BLaER1 (cell line): ENCODE results near the gene MSX2.

ENCODE experiments used
- H3K27ac ChIP-seq: shearing (Covaris generic); formaldehyde crosslinking; 2 replicates; pipeline ENCODE4 v1.8.1; 2022
- H3K27me3 ChIP-seq: shearing (Covaris generic); formaldehyde crosslinking; 2 replicates; pipeline ENCODE4 v1.8.1; 2022
- H3K36me3 ChIP-seq: shearing (Covaris generic); formaldehyde crosslinking; 2 replicates; pipeline ENCODE4 v1.8.1; 2022
- H3K4me1 ChIP-seq: shearing (Covaris generic); formaldehyde crosslinking; 2 replicates; pipeline ENCODE4 v1.8.1; 2022
- H3K4me2 ChIP-seq: shearing (Covaris generic); formaldehyde crosslinking; 2 replicates; pipeline ENCODE4 v1.8.1; 2022
- H3K4me3 ChIP-seq: shearing (Covaris generic); formaldehyde crosslinking; 2 replicates; pipeline ENCODE4 v1.8.1; 2022
- H3K9ac ChIP-seq: shearing (Covaris generic); formaldehyde crosslinking; 2 replicates; pipeline ENCODE4 v1.8.1; 2022
- H3K9me3 ChIP-seq: shearing (Covaris generic); formaldehyde crosslinking; 2 replicates; pipeline ENCODE4 v1.8.1; 2022
- H4K20me1 ChIP-seq: shearing (Covaris generic); formaldehyde crosslinking; 2 replicates; pipeline ENCODE4 v1.8.1; 2022
- Cebpa-rat ChIP-seq: shearing (Covaris generic); IDR thresholded peaks from 2 replicates; pipeline ENCODE4 v1.8.1; 2022

The MSX2 gene

DNA sequence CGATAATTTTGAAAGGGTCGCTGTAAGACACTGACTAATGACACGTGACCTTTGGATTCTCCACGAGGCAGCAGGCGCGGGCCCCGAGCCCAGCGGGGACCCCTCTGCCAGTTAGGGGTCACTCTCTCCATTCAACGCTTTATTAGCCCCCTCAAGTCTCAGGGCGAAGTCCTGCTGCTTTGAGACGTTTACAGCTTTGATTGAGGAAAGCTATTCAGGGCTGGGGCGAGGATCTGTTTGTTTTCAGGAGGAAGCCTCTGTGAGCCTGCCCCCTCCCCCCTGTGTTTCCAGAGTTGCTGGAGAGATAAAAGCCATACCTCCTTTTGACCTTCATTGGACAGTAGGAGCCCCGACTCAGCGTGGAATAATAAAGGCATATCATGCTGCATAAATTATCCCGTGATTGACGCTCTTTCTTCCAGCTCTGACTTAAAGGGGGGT is 31.4 kb upstream of the MSX2 start:
- H3K27me3 ChIP-seq = peaks cover 63% of the 10 kb centered on the region
- no peaks in the 10 kb centered on the region for H3K36me3 ChIP-seq
- H3K27ac ChIP-seq = no peak overlapping the region
- H3K4me2 ChIP-seq = no peak overlapping the region
- peaks cover 5% of the 10 kb centered on the region; the same call in 1 of the 2 replicates for H4K20me1 ChIP-seq
- H3K4me1 ChIP-seq = no peaks in the 10 kb centered on the region
- no peaks in the 10 kb centered on the region for H3K9me3 ChIP-seq
- no peak overlapping the region for H3K4me3 ChIP-seq
- no peak for TF ChIP-seq Cebpa-rat
- no peak overlapping the region for H3K9ac ChIP-seq

- no peak overlapping the region for H3K27ac ChIP-seq
- no peak for TF ChIP-seq Cebpa-rat
- H3K4me2 ChIP-seq = no peak overlapping the region
- peaks cover 5% of the 10 kb centered on the region; the same call in 1 of the 2 replicates for H4K20me1 ChIP-seq
- H3K9ac ChIP-seq = no peak overlapping the region
- H3K36me3 ChIP-seq = no peaks in the 10 kb centered on the region
- H3K27me3 ChIP-seq = peaks cover 55% of the 10 kb centered on the region
- no peaks in the 10 kb centered on the region for H3K9me3 ChIP-seq
- no peaks in the 10 kb centered on the region for H3K4me1 ChIP-seq
- no peak overlapping the region for H3K4me3 ChIP-seq
Observed at GRCh38 chr5:174693697-174694385, 30.5 kb upstream of the MSX2 start.

- Histone ChIP-seq H3K27me3 (peaks cover 51% of the 10 kb centered on the region), H3K36me3 (no peaks in the 10 kb centered on the region), H3K9ac (no peak overlapping the region), H4K20me1 (peaks cover 5% of the 10 kb centered on the region; the same call in 1 of the 2 replicates), H3K27ac (no peak overlapping the region), H3K4me2 (no peak overlapping the region), H3K4me1 (no peaks in the 10 kb centered on the region), H3K4me3 (no peak overlapping the region), H3K9me3 (no peaks in the 10 kb centered on the region)
- no peak for TF ChIP-seq Cebpa-rat
Observed at GRCh38 chr5:174694611-174695010, 29.8 kb upstream of the MSX2 start.

- no peaks in the 10 kb centered on the region for H3K9me3 ChIP-seq
- H3K27ac ChIP-seq = no peak overlapping the region
- no peak for TF ChIP-seq Cebpa-rat
- no peak overlapping the region for H3K4me2 ChIP-seq
- no peak overlapping the region for H3K4me3 ChIP-seq
- no peaks in the 10 kb centered on the region for H3K4me1 ChIP-seq
- H3K9ac ChIP-seq = no peak overlapping the region
- H3K36me3 ChIP-seq = no peaks in the 10 kb centered on the region
- H4K20me1 ChIP-seq = no peaks in the 10 kb centered on the region
- peaks cover 22% of the 10 kb centered on the region for H3K27me3 ChIP-seq
Observed at GRCh38 chr5:174698156-174698555, 26.2 kb upstream of the MSX2 start.

DNA sequence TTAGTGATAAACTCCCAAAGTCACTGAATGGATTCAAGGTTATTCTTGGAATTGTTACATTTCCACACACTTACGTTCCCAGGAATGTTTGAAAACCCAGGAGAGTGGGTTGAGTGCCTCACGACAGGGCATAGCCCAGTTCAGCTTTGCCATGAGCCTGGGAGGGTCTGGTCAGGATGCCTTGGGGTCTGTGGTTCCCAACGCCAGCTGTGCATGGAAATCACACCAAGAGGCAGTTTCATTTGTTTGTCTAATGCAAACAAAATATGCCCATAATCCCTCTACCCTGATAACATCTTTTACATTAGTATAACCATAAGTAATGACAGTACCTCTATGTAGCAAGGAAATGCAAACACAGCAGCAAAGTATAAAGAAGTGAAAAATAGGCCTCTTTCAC is 25.3 kb upstream of the MSX2 start:
- peaks cover 12% of the 10 kb centered on the region for H3K27me3 ChIP-seq
- no peaks in the 10 kb centered on the region for H3K4me1 ChIP-seq
- H3K27ac ChIP-seq = no peak overlapping the region
- H3K36me3 ChIP-seq = no peaks in the 10 kb centered on the region
- H4K20me1 ChIP-seq = no peaks in the 10 kb centered on the region
- no peak overlapping the region for H3K4me3 ChIP-seq
- no peak for TF ChIP-seq Cebpa-rat
- H3K9me3 ChIP-seq = no peaks in the 10 kb centered on the region
- H3K4me2 ChIP-seq = no peak overlapping the region
- no peak overlapping the region for H3K9ac ChIP-seq

DNA sequence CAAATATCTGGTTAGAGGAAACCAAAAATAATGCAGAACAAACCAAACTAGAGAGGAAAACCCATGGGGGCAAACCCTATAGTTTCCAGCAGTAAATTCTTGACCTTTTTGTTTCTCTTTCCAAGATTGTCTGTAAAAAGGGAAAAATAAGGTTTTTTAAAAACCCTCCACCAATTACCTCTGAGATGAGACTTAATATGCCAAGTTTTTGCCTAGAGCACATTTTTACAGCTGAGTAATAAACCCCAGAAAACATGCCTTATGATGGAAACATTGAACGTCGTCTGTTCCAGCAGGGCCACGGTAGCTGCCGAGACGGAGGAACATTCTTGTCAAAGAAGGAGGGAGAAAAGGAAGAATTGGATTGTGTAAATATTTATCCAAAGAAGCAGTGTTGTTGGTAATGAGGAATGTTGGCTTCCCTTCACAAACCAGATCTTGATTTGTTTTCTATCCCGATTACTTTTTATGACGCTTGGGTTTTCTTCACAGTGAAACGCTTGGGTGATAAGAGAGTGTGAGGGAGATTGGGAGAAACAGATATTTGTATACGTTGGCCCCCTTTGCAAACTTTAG is 17.3 kb upstream of the MSX2 start:
- Histone ChIP-seq H3K27me3 (no peaks in the 10 kb centered on the region), H3K4me2 (no peak overlapping the region), H3K4me3 (no peak overlapping the region), H3K9ac (no peak overlapping the region), H3K27ac (no peak overlapping the region), H4K20me1 (no peaks in the 10 kb centered on the region), H3K36me3 (no peaks in the 10 kb centered on the region), H3K9me3 (no peaks in the 10 kb centered on the region), H3K4me1 (no peaks in the 10 kb centered on the region)
- TF ChIP-seq Cebpa-rat = no peak

DNA sequence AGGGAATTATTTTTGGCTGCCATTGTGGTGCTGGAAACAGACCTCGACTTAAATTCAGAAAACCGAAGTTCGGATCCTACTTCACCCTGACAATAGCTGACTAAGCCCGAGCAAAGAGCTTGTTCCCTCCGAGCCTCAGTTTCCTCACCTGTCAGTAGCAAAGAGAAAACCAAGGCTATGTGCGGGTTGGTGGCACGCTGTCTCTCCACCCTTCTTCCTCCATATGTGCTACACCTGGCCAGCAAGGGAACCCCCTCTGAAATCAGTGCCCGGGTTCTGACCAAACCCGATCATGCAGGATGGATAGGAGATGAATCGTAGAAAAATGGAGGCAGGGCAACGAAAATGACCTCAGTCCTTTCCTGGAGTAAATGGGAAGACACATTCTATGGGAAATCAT is 16.7 kb upstream of the MSX2 start:
- H3K27me3 ChIP-seq = no peaks in the 10 kb centered on the region
- no peak overlapping the region for H3K9ac ChIP-seq
- H4K20me1 ChIP-seq = no peaks in the 10 kb centered on the region
- no peak overlapping the region for H3K4me3 ChIP-seq
- no peak overlapping the region for H3K27ac ChIP-seq
- H3K4me1 ChIP-seq = no peaks in the 10 kb centered on the region
- TF ChIP-seq Cebpa-rat = no peak
- no peaks in the 10 kb centered on the region for H3K36me3 ChIP-seq
- no peak overlapping the region for H3K4me2 ChIP-seq
- no peaks in the 10 kb centered on the region for H3K9me3 ChIP-seq

GRCh38 chr5:174708476-174709207 is 15.7 kb upstream of the MSX2 start:
- H3K4me1 ChIP-seq = no peaks in the 10 kb centered on the region
- no peaks in the 10 kb centered on the region for H3K9me3 ChIP-seq
- no peak overlapping the region for H3K9ac ChIP-seq
- no peak overlapping the region for H3K4me2 ChIP-seq
- no peak for TF ChIP-seq Cebpa-rat
- no peaks in the 10 kb centered on the region for H3K36me3 ChIP-seq
- H3K4me3 ChIP-seq = no peak overlapping the region
- H4K20me1 ChIP-seq = no peaks in the 10 kb centered on the region
- no peaks in the 10 kb centered on the region for H3K27me3 ChIP-seq
- no peak overlapping the region for H3K27ac ChIP-seq

- Histone ChIP-seq H3K9me3 (no peaks in the 10 kb centered on the region), H4K20me1 (no peaks in the 10 kb centered on the region), H3K4me2 (no peak overlapping the region), H3K27ac (no peak overlapping the region), H3K4me3 (no peak overlapping the region), H3K9ac (no peak overlapping the region), H3K27me3 (peaks cover 24% of the 10 kb centered on the region), H3K36me3 (no peaks in the 10 kb centered on the region), H3K4me1 (no peaks in the 10 kb centered on the region)
- TF ChIP-seq Cebpa-rat = no peak
Observed at GRCh38 chr5:174714751-174715150, 9.6 kb upstream of the MSX2 start.

DNA sequence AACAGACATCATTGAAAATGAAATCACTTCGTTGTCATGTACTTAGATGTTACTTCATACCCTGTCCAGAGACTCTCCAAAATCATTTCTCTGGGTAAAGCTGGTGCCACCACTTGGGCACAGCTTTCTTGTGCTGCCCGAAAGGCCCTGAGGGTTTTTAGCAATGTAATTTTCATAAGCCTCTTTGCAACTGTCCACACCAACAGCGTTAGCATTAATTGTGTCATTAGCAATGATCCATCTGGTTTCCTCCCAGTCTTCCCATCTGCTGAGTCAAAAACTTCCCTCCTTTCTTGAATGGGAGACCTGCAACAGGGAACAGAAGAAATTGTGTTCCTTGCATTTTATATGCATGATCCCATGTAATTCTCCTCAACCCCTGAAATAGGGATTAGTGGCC is 8.6 kb upstream of the MSX2 start:
- Histone ChIP-seq H3K27me3 (peaks cover 34% of the 10 kb centered on the region), H3K4me3 (no peak overlapping the region), H3K36me3 (no peaks in the 10 kb centered on the region), H3K27ac (no peak overlapping the region), H3K4me2 (no peak overlapping the region), H4K20me1 (no peaks in the 10 kb centered on the region; the same call in 1 of the 2 replicates), H3K9ac (no peak overlapping the region), H3K4me1 (no peaks in the 10 kb centered on the region), H3K9me3 (no peaks in the 10 kb centered on the region)
- TF ChIP-seq Cebpa-rat = no peak
